Activated CD4-positive, alpha-beta memory T cell treated with anti-CD3 and anti-CD28 coated beads, Interleukin-2, amount 10 ng/mL, durations not matched to agents 7 days and 5 days (primary cell): Measurements from ENCODE around the gene SPON1. TPM values are rescaled to one million over a fixed set of nuclear protein-coding genes. Genes with fewer than 3 reads are reported as not detected.

Experiments
- CTCF ChIA-PET: fragments of 350-600 bp; sonication (Branson Sonifier 250); formaldehyde crosslinking; loops from one replicate; lab custom pipeline; 2021; ENCODE audit warnings: antibody characterized with exemption, inconsistent platforms; lab: Charles Lee
- POLR2A ChIA-PET: fragments of 350-600 bp; sonication (Branson Sonifier 250); formaldehyde crosslinking; loops from one replicate; lab custom pipeline; 2021; ENCODE audit warnings: antibody characterized with exemption; lab: Charles Lee
- DNase-seq: peaks from one replicate; pipeline ENCODE4 v3.0.0-alpha.2; 2020
- H3K27ac Mint-ChIP-seq: one replicate; pipeline ENCODE4 v1.8.0; 2021; ENCODE audit warnings: mild to moderate bottlenecking, mixed read lengths
- H3K27me3 Mint-ChIP-seq: one replicate; pipeline ENCODE4 v1.8.0; 2021; ENCODE audit warnings: mixed read lengths
- H3K36me3 Mint-ChIP-seq: one replicate; pipeline ENCODE4 v1.8.0; 2021; ENCODE audit warnings: low read depth, mixed read lengths
- H3K4me1 Mint-ChIP-seq: one replicate; pipeline ENCODE4 v1.8.0; 2021; ENCODE audit warnings: mixed read lengths
- H3K4me3 Mint-ChIP-seq: one replicate; pipeline ENCODE4 v1.8.0; 2021; ENCODE audit warnings: mild to moderate bottlenecking, mixed read lengths
- H3K9me3 Mint-ChIP-seq: one replicate; pipeline ENCODE4 v1.8.0; 2021; ENCODE audit warnings: mixed read lengths
- total RNA-seq, 2 experiments: library from RNA; stranded (reverse); gene quantifications; one replicate each; pipeline ENCODE4 v1.2.3, GENCODE V29; 2021

SPON1 gene
- total RNA-seq, 2 experiments from 2014 or later: 0.45 to 0.68 TPM

DNA sequence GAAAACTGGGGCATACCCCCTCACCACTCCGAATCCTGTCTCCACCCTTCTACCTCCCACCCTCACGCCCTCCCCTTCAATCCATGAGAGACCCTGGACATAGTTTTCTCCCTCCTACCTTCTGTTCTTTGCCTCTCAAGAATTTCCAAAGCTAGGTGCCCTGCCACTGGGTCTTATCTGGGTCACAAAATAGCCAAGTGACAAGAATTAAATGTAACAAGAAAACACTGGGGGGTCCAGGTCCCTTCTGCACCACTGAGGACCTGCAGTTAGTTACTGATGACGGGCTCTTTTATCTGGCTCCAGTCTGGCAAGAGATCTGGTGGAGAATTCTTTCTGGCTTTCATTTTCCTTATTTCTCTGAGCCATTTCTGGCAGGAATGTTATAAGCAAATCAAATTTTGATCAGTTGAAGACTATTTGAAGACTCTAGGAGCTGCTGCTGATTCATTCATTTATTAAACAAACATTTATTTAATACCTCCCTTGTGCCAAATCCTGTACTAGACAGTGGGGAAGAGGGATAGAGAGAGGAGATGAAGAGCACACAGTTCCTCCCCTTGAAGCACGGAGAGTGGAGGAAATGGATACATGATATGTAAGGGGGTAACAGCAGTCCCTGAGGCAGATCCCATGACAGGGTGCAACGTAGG is 261.2 kb downstream of the SPON1 start:
- POLR2A ChIA-PET: interaction anchor here (0.6 to 1.4 kb wide), 2 partner anchors 10 to 21 kb away, joined by 3 read pairs; no protein-coding TSS in a partner anchor
- CTCF ChIA-PET: no interaction called here
- Mint-ChIP-seq H3K9me3 (no peaks in the 10 kb centered on the region), H3K27ac (no peak overlapping the region), H3K36me3 (no peaks in the 10 kb centered on the region), H3K4me1 (peaks cover 11% of the 10 kb centered on the region), H3K27me3 (no peaks in the 10 kb centered on the region), H3K4me3 (no peak overlapping the region)
- DNase-seq: no peak

DNA sequence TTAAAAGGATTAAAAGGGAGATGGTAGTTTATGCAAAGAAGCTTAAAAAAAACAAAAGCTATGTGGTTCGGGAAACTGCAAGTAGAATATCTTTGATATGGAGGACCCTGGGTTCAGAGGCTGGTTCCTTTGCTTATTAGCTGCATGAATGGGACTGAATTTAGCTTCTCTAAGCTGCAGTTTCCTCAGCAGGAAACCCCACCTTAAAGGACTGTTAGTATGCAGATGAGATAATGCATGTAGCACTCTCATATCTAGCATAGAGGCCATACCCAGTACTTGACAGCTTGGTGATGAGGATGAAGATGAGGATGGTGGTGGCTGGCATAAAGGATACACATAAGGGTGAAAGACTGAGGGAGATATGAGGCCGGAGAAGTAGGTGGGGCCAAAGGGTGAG is 261.9 kb downstream of the SPON1 start:
- Mint-ChIP-seq H3K4me3 (no peak overlapping the region), H3K4me1 (peaks cover 11% of the 10 kb centered on the region), H3K27ac (no peak overlapping the region), H3K9me3 (no peaks in the 10 kb centered on the region), H3K36me3 (no peaks in the 10 kb centered on the region), H3K27me3 (no peaks in the 10 kb centered on the region)
- DNase-seq: no peak
- ChIA-PET POLR2A (interaction anchor here (0.6 kb wide), 1 partner anchor 10 kb away, joined by 3 read pairs; no protein-coding TSS in a partner anchor), CTCF (interaction anchor here (1.3 kb wide), 1 partner anchor 24 kb away, joined by 3 read pairs; no protein-coding TSS in a partner anchor)

DNA sequence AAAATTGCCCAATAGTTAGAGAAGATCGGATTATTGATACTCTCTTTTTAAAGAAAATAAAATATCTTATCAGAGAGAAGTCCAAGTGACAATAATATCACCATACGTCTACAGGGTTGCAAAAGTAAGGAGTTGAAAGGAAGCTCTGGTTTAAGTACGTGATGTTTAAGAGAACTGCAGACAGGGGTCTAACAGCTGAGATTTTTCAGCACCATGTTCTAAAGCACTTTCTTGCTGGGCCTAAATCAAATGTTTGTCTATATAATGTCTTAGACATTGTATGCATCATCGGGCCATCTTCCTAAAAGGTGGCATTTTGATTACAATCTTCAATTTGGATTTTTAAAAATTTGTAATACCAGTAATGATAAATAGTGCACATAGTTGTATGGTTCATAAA is 263.1 kb downstream of the SPON1 start:
- no peaks in the 10 kb centered on the region for H3K9me3 Mint-ChIP-seq
- H3K27me3 Mint-ChIP-seq: peaks cover 1% of the 10 kb centered on the region
- no peak overlapping the region for H3K27ac Mint-ChIP-seq
- POLR2A ChIA-PET: interaction anchor here (0.6 kb wide), 1 partner anchor 289 kb away, joined by 3 read pairs; no protein-coding TSS in a partner anchor
- CTCF ChIA-PET: interaction anchor here (1.3 kb wide), 1 partner anchor 23 kb away, joined by 3 read pairs; no protein-coding TSS in a partner anchor
- H3K4me3 Mint-ChIP-seq: no peak overlapping the region
- peaks cover 11% of the 10 kb centered on the region for H3K4me1 Mint-ChIP-seq
- no peaks in the 10 kb centered on the region for H3K36me3 Mint-ChIP-seq
- DNase-seq: no peak

DNA sequence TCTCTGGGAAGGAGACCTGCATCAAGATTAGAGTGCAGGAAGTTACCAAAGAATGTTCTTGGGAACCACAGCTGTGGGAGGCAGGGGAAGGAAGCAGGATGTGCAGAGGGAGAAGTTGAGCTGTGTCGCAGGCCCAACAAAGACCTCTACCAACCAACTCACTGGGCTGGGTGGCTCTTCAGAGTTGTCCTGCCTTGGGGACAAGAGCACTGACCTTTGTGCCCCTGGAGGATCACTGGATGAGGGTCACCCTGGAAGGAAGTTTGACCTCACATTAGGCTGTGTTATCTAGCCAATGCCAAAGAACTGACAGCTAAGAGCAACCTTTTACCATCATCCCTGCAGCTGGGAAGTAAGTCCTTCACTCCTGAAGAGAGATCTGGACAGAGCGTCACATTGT is 265.8 kb downstream of the SPON1 start:
- Mint-ChIP-seq H3K4me3 (no peak overlapping the region), H3K36me3 (no peaks in the 10 kb centered on the region), H3K4me1 (peaks cover 11% of the 10 kb centered on the region), H3K9me3 (no peaks in the 10 kb centered on the region), H3K27ac (no peak overlapping the region), H3K27me3 (peaks cover 7% of the 10 kb centered on the region)
- no peak for DNase-seq
- ChIA-PET POLR2A (no interaction called here), CTCF (no interaction called here)

DNA sequence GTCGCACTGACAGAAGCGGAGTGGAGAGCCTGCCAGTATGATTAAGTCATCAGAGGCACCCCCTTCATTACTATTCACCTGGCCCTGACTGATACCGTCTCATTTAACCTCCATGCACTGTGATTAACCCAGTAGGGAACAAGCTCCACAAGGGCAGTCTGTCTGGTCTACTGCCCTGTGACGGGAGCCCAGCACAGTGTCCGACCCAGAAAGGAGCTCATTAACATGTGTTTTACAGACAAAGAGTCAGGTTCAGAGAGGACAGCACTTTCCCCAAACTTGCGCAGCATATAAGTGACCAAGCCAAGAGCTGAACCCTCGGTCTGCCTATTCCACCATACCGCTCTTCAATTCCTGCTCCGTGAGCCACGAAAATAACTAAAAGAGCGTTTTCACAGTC is 266.9 kb downstream of the SPON1 start:
- Mint-ChIP-seq H3K4me3 (no peak overlapping the region), H3K27ac (no peak overlapping the region), H3K9me3 (no peaks in the 10 kb centered on the region), H3K36me3 (no peaks in the 10 kb centered on the region), H3K4me1 (peaks cover 4% of the 10 kb centered on the region), H3K27me3 (peaks cover 7% of the 10 kb centered on the region)
- POLR2A ChIA-PET: no interaction called here
- CTCF ChIA-PET: no interaction called here
- DNase-seq: no peak

DNA sequence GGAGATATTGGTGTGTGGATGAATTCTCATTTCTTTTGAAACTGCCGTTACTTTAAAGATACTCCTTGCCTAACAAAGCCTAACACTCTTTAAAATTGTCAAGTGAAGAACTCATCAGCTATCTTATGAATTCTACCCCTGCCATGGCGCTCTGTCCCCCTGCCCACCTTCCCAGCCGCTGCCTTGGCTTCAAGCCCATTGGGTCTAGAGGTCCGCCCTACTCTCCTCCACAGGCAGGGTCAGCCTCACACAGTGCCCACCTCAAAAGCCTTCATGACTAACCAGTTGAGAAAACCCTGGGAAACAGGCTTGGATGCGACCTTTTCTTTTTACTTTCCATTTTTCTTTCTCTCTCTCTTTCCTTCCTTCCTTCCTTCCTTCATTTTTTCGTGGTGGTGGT is 267.9 kb downstream of the SPON1 start:
- no peaks in the 10 kb centered on the region for H3K9me3 Mint-ChIP-seq
- ChIA-PET CTCF (no interaction called here), POLR2A (interaction anchor here (0.6 kb wide), 1 partner anchor 29 kb away, joined by 3 read pairs; no protein-coding TSS in a partner anchor)
- no peak overlapping the region for H3K27ac Mint-ChIP-seq
- H3K4me3 Mint-ChIP-seq: no peak overlapping the region
- no peaks in the 10 kb centered on the region for H3K4me1 Mint-ChIP-seq
- peaks cover 11% of the 10 kb centered on the region for H3K27me3 Mint-ChIP-seq
- no peak for DNase-seq
- H3K36me3 Mint-ChIP-seq: no peaks in the 10 kb centered on the region

DNA sequence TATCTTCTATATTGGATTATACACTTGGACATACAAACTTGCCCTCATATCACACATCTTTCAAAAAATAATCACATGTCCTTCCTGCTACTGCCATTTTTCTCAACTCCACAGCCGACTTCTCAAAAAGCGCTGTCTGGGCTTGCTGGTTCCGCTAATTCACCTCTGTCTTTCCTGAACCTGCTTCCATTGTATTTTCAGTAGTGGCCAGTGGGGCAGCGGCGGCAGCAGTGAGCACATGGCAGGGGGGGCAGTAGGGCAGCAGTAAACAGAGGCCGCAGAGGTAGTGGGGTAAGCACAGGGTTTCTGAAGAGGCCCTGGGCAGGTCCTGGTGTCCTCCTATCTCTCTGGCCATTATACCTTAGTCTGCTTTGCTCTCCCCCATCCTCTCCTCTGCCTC is 270.1 kb downstream of the SPON1 start:
- Mint-ChIP-seq H3K4me3 (no peak overlapping the region), H3K9me3 (no peaks in the 10 kb centered on the region), H3K27me3 (peaks cover 21% of the 10 kb centered on the region), H3K4me1 (peaks cover 4% of the 10 kb centered on the region), H3K36me3 (no peaks in the 10 kb centered on the region), H3K27ac (no peak overlapping the region)
- ChIA-PET POLR2A (no interaction called here), CTCF (no interaction called here)
- DNase-seq: no peak

DNA sequence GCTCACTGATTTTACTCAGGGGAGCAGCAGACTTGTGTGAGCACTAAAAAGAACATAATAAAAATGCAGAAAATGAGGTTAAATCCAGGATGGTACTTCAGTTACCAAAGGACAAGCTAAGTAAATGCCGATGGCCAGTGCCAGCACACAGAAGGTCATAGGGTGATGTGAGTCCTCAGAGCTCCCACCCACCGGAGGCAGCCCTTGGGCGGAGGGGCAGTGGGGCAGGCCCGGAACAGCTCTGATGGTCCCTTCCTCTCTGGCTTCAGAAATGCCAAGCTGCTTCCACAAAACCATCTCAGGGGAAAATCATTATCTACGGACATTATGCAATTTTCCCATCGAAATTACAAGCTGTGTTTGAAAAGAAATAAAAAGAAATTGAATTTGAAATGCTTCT is 271.9 kb downstream of the SPON1 start:
- no peak for DNase-seq
- Mint-ChIP-seq H3K4me1 (peaks cover 7% of the 10 kb centered on the region), H3K27ac (no peak overlapping the region), H3K4me3 (no peak overlapping the region), H3K36me3 (no peaks in the 10 kb centered on the region), H3K9me3 (no peaks in the 10 kb centered on the region), H3K27me3 (peaks cover 24% of the 10 kb centered on the region)
- ChIA-PET CTCF (interaction anchor here (0.6 kb wide), 1 partner anchor 21 kb away, joined by 3 read pairs; no protein-coding TSS in a partner anchor), POLR2A (interaction anchor here (1.2 kb wide), 1 partner anchor 10 kb away, joined by 3 read pairs; no protein-coding TSS in a partner anchor)

DNA sequence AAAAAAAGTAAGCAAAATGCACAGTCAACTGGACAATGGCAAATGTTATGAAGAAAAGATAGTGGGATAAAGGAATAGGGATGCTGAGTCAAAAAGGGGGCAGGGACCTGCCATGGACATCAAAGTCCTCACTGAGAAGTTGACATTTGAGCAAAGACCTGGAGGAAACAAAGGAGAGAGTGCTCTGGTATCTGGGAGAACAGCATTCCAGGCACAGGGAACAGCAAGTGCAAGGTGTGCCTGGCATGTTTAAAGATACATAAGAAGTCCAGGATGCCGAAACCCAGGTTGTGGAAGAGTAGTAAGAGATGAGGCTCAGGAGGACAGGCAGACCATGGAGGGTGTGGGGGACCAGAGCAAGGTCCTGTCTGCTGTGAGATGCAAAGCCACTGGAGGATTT is 273.2 kb downstream of the SPON1 start:
- Mint-ChIP-seq H3K4me3 (no peak overlapping the region), H3K36me3 (no peaks in the 10 kb centered on the region), H3K27me3 (peaks cover 25% of the 10 kb centered on the region), H3K27ac (no peak overlapping the region), H3K4me1 (peaks cover 7% of the 10 kb centered on the region), H3K9me3 (no peaks in the 10 kb centered on the region)
- DNase-seq: no peak
- POLR2A ChIA-PET: no interaction called here
- CTCF ChIA-PET: no interaction called here

DNA sequence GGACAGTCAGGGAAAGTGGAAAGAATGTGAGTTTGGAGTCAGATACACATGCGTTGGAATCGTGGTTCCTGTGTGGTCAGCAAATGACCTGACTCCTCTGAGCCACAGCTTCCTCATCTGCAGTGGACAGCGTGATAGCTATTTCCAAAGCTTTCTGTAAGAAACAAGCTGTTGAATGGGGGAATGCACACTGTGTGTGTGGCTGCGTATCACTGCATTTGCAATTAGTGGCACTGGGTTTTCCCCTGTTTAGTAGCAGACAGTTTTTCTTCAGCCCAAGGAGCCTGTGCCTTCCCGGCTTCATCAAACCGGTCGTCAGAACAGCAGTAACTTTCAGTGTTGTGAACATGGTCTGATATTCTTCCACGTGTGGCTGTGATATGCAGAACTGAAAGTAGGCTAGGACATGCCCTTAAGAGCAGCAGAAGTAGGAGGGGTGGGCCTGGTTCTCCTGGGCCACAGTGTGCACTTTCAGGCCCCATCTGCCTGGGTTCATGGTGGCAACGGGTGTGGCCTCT is 275.0 kb downstream of the SPON1 start:
- no peaks in the 10 kb centered on the region for H3K36me3 Mint-ChIP-seq

DNA sequence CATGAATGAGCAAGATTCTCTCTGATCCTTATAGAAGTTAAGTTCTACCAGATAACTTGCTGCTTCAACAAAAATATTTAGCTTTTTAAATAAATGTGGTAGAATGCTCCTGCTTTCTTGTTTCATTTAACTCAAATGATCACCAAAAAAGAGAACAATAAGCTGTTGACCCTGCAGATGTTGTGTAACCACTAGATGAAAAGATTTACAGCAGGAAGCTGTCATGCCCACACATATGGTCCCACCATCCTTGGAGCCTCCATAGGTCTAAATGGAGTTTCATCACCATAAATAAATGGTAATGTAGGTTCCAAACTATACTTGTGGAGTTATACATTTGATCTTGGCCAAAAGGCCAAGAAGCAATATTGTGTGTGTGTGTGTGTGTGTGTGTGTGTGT is 277.7 kb downstream of the SPON1 start:
- Mint-ChIP-seq H3K27me3 (peaks cover 16% of the 10 kb centered on the region), H3K27ac (no peak overlapping the region), H3K4me1 (peaks cover 7% of the 10 kb centered on the region), H3K36me3 (no peaks in the 10 kb centered on the region), H3K4me3 (no peak overlapping the region), H3K9me3 (no peaks in the 10 kb centered on the region)
- CTCF ChIA-PET: interaction anchor here (0.6 to 1.8 kb wide), 3 partner anchors 8 to 468 kb away, joined by 3 to 5 read pairs (median 3); no protein-coding TSS in a partner anchor
- POLR2A ChIA-PET: no interaction called here
- no peak for DNase-seq

More for the DNA sequence above, 275.0 kb downstream of the SPON1 start:
- Mint-ChIP-seq H3K27ac (no peak overlapping the region), H3K9me3 (no peaks in the 10 kb centered on the region), H3K27me3 (peaks cover 20% of the 10 kb centered on the region), H3K4me1 (peaks cover 7% of the 10 kb centered on the region), H3K4me3 (no peak overlapping the region)
- DNase-seq: no peak
- ChIA-PET CTCF (interaction anchor here (0.6 to 1.2 kb wide), 3 partner anchors 266 to 465 kb away, joined by 3 read pairs; no protein-coding TSS in a partner anchor), POLR2A (no interaction called here)

DNA sequence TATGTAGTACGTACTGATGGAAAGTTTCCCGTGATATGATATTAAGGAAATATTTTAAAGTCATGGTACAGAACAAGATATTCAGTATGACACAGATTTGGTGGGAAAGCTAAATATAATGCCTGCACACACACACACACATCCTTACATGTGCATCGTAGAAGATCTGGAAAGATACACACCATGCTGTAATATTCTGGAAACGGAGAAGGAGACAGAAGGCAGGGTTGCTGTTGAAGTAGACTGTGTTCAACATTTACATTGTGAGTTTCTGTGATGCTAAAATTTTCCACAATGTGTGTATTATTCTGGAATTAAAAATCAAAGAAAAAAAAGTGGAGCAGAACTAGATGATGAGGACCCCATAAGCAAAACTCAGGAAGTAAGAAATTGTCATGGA is 278.4 kb downstream of the SPON1 start:
- Mint-ChIP-seq H3K27ac (no peak overlapping the region), H3K4me3 (no peak overlapping the region), H3K27me3 (peaks cover 12% of the 10 kb centered on the region), H3K4me1 (peaks cover 7% of the 10 kb centered on the region), H3K9me3 (no peaks in the 10 kb centered on the region), H3K36me3 (no peaks in the 10 kb centered on the region)
- DNase-seq: no peak
- ChIA-PET POLR2A (no interaction called here), CTCF (interaction anchor here (0.9 to 1.8 kb wide), 3 partner anchors 8 to 469 kb away, joined by 3 to 5 read pairs (median 3); no protein-coding TSS in a partner anchor)

DNA sequence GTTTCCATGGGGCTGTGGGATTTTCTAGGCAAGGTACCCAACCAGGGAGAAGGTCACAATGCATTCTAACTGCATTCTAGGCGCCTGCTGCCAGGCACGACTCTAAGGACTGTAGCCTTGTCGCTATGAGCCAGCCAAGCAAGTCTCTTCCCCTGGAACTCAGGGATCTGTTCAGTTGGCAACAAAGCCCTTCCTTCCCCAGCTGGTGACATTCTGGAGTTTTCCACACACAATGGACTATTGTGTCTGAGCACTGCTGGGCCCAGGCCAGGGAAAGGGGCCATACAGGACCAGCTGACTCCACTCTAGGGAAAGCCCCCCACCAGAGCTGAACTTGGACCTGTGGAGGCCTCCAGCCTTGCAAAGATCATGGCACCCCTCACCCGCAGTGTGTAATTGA is 279.7 kb downstream of the SPON1 start:
- H3K4me3 Mint-ChIP-seq: no peak overlapping the region
- no peaks in the 10 kb centered on the region for H3K36me3 Mint-ChIP-seq
- H3K27ac Mint-ChIP-seq: no peak overlapping the region
- POLR2A ChIA-PET: no interaction called here
- H3K9me3 Mint-ChIP-seq: no peaks in the 10 kb centered on the region
- CTCF ChIA-PET: no interaction called here
- H3K4me1 Mint-ChIP-seq: peaks cover 4% of the 10 kb centered on the region
- DNase-seq: no peak
- H3K27me3 Mint-ChIP-seq: peaks cover 5% of the 10 kb centered on the region
